HuH-7.5 (cell line): ENCODE results near the gene IGF1.
"Not testable (repeated sequence)": the region's sequence is repeated elsewhere in the genome, so short reads cannot be mapped to it uniquely, and the experiment has no call there.

Experiments
- DNase-seq: peaks from one replicate; pipeline ENCODE4 v3.0.0; 2011; ENCODE audit warnings: low spot score

The IGF1 gene

GRCh38 chr12:102379346-102380162, 100.8 kb downstream of the IGF1 start:
- DNase-seq: no peak

GRCh38 chr12:102376781-102377180, 103.6 kb downstream of the IGF1 start:
- DNase-seq: no peak

- no peak for DNase-seq
These were observed 104.1 kb downstream of the IGF1 start for GRCh38 chr12:102376181-102376747.

GRCh38 chr12:102374190-102374589, 106.2 kb downstream of the IGF1 start:
- DNase-seq: no peak

- no peak for DNase-seq
These were observed 108.3 kb downstream of the IGF1 start for GRCh38 chr12:102372087-102372486.

GRCh38 chr12:102371165-102371564, 109.2 kb downstream of the IGF1 start:
- DNase-seq: no peak

- no peak for DNase-seq
These were observed 110.5 kb downstream of the IGF1 start for GRCh38 chr12:102369876-102370275.

GRCh38 chr12:102365365-102365764, 115.0 kb downstream of the IGF1 start:
- DNase-seq: no peak

- no peak for DNase-seq
These were observed 115.7 kb downstream of the IGF1 start for GRCh38 chr12:102364709-102365108.

- no peak for DNase-seq
These were observed 123.7 kb downstream of the IGF1 start for GRCh38 chr12:102356690-102357089.

- not testable (repeated sequence) for DNase-seq
These were observed 126.1 kb downstream of the IGF1 start for GRCh38 chr12:102354281-102354680.

- DNase-seq: no peak
These were observed 129.0 kb downstream of the IGF1 start for GRCh38 chr12:102351322-102351721.

- DNase-seq: no peak
These were observed 130.3 kb downstream of the IGF1 start for GRCh38 chr12:102350070-102350469.

- DNase-seq: no peak
These were observed 131.3 kb downstream of the IGF1 start for GRCh38 chr12:102349079-102349478.

- no peak for DNase-seq
These were observed 132.6 kb downstream of the IGF1 start for GRCh38 chr12:102347811-102348210.
